GM19468 (cell line): ENCODE measurements around the gene NSG2.
"Not testable (repeated sequence)": the region's sequence is repeated elsewhere in the genome, so short reads cannot be mapped to it uniquely, and the experiment has no call there.

ENCODE experiments used
- ATAC-seq: cut with Tn5 transposase; IDR thresholded peaks from one replicate; pipeline ENCODE4 v1.9.1; 2021; ENCODE audit warnings: mild to moderate bottlenecking, moderate library complexity, moderate number of reproducible peaks; ENCODE audit not compliant: unreplicated experiment; ENCODE audit errors: extremely low read depth

NSG2 gene

GRCh38 chr5:174045470-174046025, at the start of gene NSG2:
Gene NSG2 (plus strand): TSS chr5:174045706. CDS start chr5:174046756, 1,050 bp downstream.
- ATAC-seq, result no peak

DNA sequence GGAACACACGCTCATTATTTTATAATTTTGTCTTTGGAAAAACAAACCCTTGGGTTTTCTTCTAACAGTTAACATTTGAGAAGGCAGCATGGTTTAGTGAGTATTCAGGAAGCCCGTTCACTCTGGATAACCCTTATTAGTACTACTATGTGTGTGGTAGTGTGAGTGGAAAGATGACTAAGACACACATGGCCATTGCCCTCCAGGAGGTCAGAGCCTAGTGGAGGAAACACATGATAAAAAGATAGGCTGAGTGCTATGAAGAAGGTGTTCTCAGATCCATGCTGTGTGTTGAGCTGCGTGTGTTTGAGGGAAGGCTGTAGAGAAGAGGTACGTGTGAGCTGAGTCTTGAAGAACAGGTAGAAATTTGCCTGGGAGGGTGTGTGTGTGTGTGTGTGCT, 48.2 kb upstream of the NSG2 start:
- no peak for ATAC-seq

GRCh38 chr5:173998531-173998930, 47.0 kb upstream of the NSG2 start:
- ATAC-seq, result no peak

DNA sequence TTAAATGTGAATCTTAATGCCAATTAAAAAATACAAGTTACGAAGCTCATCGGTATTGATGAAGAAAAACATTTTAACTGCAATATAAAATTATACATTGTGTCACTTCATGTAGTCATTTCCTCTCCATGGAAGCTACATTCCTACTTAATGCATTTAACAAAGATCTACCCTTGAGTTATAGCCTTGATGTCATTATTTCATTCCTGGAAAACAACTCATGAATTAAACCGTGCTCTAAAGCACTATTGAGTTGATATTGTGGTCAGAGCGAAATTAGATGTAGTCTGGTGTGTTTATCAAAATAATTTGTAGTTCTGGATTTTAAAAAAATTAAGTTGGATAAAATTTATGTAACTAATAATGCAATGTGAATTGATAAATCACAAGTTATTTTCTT, 45.4 kb upstream of the NSG2 start:
- no peak for ATAC-seq

DNA sequence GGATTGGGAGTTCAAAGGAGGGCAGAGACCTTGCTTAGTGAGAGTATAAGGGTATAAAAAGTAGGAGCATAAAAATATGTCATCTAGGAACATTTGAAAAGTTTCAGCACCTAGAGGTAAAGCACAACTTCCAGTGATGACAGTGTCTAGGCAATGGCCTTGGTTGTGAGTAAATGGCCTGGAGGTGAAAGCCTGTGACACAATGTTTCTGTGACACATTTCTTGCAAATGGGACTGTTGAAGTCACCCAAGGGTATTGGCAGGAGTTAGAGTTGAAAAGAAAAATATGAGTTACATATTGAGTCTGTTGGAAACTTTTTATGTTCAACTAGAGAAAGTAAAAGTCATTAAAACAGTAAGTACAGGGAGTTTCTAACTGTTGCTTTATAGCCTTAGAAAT, 41.7 kb upstream of the NSG2 start:
- ATAC-seq, result no peak

DNA sequence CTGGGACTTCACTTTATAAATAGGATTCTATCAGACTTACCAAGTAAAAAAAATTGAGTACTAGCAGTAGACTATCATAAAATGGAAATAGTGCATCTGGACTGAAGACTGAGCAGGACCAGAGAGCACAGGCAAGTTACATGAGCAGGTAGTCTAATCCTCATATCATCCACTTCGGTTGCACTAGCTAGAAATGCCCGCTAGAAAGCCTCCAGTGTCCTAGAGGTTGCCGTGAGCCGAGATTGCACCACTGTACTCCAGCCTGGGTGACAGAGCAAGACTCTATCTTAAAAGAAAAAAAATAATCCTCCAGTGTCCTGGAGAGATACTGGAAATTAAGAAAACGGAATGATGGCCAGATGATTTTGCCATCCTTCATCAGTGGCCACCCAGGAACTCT, 36.6 kb upstream of the NSG2 start:
- no peak for ATAC-seq

DNA sequence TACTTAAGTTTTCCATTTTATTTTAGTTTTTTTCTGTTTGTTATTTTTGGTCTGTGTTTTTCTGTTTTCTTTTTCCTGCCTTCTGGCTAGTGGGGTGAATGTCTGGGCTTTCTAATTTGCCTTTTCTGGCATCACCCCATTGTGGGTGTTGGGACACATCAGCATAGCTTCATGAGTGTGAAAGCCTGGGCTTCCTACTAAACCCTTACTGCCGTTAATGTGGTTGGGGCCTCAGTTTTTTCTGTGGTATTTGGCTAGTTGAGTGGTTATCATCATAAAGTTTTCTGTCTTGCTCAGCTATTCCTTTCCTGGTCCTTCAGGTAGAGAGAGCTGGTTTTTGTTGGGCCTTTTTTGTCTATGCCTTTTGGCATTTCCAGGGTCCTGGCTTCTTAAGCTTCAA, 35.1 kb upstream of the NSG2 start:
- no peak for ATAC-seq

DNA sequence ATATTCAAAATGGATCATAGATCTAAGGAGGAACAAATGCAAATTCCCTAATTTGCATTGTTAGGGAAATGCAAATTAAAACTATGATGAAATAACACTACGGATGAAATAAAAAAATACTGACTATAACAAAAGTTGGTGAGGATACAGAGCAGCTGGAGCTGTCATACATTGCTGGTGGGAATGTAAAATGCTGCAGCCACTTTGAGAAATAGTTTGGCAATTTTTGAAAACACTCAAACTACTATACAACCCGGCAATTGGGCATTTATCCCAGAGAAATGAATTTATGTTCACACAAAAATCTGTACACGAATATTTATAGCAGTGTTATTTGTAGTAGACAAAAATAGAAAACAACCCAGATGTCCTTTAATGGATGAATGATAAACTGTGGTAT, 34.1 kb upstream of the NSG2 start:
- ATAC-seq, result no peak

GRCh38 chr5:174020069-174020927, 25.2 kb upstream of the NSG2 start:
- not testable (repeated sequence) for ATAC-seq

- ATAC-seq, result no peak
These were observed 24.6 kb upstream of the NSG2 start for GRCh38 chr5:174020928-174021304.

DNA sequence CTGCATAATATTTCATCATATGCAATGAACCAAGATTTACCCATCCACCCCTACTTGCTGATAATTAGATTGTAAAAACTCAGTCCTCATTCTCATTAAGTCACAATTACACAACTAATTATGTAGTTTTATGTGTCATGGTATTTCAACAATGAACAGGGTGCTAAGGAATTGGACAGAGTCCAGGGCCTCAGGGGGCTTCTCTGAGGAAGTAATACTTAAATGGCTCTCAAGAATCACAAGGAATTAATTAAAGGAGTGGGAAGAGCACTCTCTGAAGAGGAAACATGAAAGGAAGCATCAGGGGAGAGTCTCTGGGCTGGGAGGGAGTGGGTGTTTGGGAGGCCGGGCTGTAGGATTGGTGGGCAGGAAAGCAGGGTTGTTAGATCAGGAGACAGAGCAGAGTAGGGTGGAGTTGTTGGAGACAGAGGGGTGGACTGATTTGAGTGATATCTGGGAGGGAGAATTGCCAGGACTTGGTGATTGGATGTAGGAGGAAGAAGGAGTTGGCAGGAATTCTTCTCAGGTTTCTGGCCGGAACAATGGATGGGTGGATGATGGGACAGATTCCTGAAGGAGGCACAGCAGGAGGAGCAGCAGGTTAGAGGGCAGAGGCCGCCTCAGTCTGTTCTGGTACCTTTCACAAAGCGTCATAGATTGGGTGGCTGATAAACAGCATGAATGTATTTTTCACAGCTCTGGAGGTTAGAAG, 23.0 kb upstream of the NSG2 start:
- ATAC-seq, result no peak

DNA sequence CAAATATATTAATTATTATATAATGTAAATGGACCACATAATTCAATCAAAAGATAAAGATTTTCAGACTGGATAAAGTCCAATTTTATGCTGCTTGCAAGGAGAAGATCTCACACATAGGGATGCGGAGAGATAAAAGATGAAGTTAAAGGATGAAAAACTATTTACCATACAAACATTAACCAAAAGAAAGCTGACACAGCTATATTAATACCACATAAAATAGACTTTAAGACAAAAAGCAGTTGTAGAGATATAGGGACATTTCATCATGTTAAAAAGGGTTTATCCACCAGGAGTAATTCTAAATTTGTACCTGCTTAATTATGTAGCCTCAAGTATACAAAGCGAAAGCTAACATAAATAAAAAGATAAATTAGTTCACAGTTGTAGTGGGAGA, 15.2 kb upstream of the NSG2 start:
- no peak for ATAC-seq

- ATAC-seq, result no peak
These were observed 846 bp upstream of the NSG2 start for GRCh38 chr5:174044466-174045254.

- ATAC-seq, result no peak
These were observed 1.1 kb downstream of the NSG2 start for GRCh38 chr5:174046558-174046957.

- ATAC-seq, result no peak
These were observed 2.1 kb downstream of the NSG2 start for GRCh38 chr5:174047472-174048099.

- ATAC-seq, result no peak
These were observed 7.1 kb downstream of the NSG2 start for GRCh38 chr5:174052636-174053035.

- no peak for ATAC-seq
These were observed 8.4 kb downstream of the NSG2 start for GRCh38 chr5:174053905-174054304.

- ATAC-seq, result no peak
These were observed 10.8 kb downstream of the NSG2 start for GRCh38 chr5:174056064-174056847.

DNA sequence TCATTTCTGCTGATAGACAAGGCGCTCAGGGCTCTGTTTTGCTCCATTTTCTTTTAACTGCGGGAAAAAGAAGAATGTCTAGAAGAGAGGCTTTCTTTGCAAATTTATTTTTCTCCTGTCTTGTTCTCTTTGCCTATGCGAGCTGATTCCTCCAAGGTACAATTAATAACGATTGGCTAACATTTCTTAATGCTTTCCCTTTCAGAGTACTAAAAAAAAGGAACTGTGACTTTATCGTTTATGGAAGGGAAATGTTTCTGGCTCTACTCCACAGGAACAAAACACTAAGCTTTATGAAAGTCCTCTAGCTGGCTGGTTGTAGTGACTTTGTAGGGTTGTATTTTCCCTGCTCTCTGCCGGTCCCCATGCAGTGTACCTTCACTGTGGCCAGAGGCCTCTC, 11.7 kb downstream of the NSG2 start:
- ATAC-seq, result no peak
